ENCODE data around the gene MILR1.

GRCh38 chr17:64426596-64426995 is 22.3 kb upstream of the MILR1 start:
- TF ChIP-seq POLR2A (IDR thresholded peaks at IDR 0.05) (no peak), CTCF (IDR thresholded peaks at IDR 0.05) (no peak)
